ENCODE measurements around the gene SEMA3F. TPM values are rescaled to one million over a fixed set of nuclear protein-coding genes. Genes with fewer than 3 reads are reported as not detected.

The SEMA3F gene
- total RNA-seq, 2 experiments from 2014 or later, result 0.34 to 0.43 TPM

DNA sequence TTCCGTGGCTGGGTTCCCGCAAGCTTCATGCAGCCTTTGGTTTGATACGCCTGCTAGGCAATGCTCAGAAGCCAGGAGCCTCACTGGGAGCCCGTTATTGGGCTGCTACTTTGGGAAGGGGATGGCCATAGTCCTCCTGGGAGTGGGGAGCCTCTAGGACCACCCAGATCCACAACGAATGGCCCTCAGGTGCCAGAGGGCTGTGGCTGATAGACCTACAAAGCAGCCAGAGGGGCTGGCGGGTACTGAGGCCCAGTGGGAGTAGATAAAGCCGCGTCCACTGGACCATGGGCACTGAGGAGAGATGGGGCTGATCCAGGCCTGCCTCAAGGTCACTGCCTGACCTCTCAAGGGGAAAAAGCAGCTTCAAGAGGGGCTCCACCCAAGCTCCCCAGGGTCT is 37.0 kb downstream of the SEMA3F start:
- intact Hi-C loops (cut with micrococcal nuclease), result loop anchor here (2.0 kb wide), 2 partner anchors 35 to 87 kb away; partner anchors contain the start of gene LSMEM2
- H3K4me3 Mint-ChIP-seq, result no peak overlapping the region
- ATAC-seq (no peak), DNase-seq (no peak)
- peaks cover 11% of the 10 kb centered on the region for H3K4me1 Mint-ChIP-seq (ENCODE audit: low read depth)
- H3K27me3 Mint-ChIP-seq, result peaks cover 13% of the 10 kb centered on the region
- no peaks in the 10 kb centered on the region for H3K36me3 Mint-ChIP-seq (ENCODE audit: low read depth)
- no peaks in the 10 kb centered on the region for H3K9me3 Mint-ChIP-seq
- no peak overlapping the region for H3K27ac Mint-ChIP-seq
- ChIA-PET CTCF (interaction anchor here (0.6 to 7.0 kb wide), 28 partner anchors 8 to 97 kb away, joined by 3 to 204 read pairs (median 4); partner anchors contain the start of gene GNAI2), POLR2A (interaction anchor here (0.9 to 1.1 kb wide), 2 partner anchors 35 to 72 kb away, joined by 3 to 4 read pairs; no protein-coding TSS in a partner anchor)
- TF ChIP-seq CTCF (IDR thresholded peaks at IDR 0.05), result no peak

DNA sequence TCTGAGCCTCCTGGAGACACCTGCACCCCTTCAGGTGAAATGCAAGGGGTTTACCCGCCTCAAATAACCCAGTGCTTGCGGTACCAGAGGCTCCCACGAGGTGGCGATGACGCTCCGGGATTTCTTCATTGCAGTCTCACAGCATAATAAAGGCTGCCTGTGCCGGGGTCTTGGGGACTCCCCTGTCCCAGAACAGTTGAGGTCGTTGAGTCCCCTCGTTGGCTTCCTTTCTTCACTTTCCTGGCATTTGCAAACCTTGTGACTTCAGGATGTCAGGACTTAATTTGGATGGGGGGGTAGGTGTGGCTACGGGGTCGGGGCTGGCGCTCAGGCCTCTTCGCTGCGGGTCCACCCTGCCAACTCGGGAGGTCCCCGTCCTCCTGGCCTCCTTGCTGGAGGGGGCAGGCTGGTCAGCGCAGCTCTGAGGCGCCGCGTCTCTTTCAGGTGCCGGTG is 37.6 kb downstream of the SEMA3F start:
- peak; percentile 94 for TF ChIP-seq CTCF (IDR thresholded peaks at IDR 0.05)
- H3K36me3 Mint-ChIP-seq (ENCODE audit: low read depth), result no peaks in the 10 kb centered on the region
- DNase-seq (peak; percentile 93), ATAC-seq (peak; percentile 78)
- H3K27ac Mint-ChIP-seq, result no peak overlapping the region
- peaks cover 15% of the 10 kb centered on the region for H3K27me3 Mint-ChIP-seq
- CTCF ChIA-PET, result interaction anchor here (0.6 to 7.0 kb wide), 33 partner anchors 9 to 98 kb away, joined by 3 to 204 read pairs (median 5); partner anchors contain the start of gene GNAI2
- intact Hi-C loops (cut with micrococcal nuclease), result loop anchor here (2.0 kb wide), 2 partner anchors 34 to 86 kb away; partner anchors contain the start of gene LSMEM2
- POLR2A ChIA-PET, result interaction anchor here (0.6 to 1.1 kb wide), 2 partner anchors 41 to 73 kb away, joined by 3 read pairs; no protein-coding TSS in a partner anchor
- H3K4me1 Mint-ChIP-seq (ENCODE audit: low read depth), result peaks cover 11% of the 10 kb centered on the region
- no peak overlapping the region for H3K4me3 Mint-ChIP-seq
- no peaks in the 10 kb centered on the region for H3K9me3 Mint-ChIP-seq

DNA sequence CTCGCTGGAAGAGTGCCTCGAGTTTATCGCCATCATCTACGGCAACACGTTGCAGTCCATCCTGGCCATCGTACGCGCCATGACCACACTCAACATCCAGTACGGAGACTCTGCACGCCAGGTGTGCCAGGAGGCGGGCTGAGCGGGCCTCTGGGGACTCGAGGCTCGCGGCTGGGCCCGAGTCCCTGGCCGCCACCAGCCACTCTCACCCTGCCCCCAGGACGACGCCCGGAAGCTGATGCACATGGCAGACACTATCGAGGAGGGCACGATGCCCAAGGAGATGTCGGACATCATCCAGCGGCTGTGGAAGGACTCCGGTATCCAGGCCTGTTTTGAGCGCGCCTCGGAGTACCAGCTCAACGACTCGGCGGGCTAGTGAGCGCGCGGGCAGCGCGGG is 38.2 kb downstream of the SEMA3F start:
- CTCF ChIA-PET, result interaction anchor here (1.0 to 7.0 kb wide), 22 partner anchors 9 to 125 kb away, joined by 3 to 204 read pairs (median 13); partner anchors contain the start of gene SLC38A3
- Mint-ChIP-seq H3K27me3 (peaks cover 15% of the 10 kb centered on the region), H3K27ac (no peak overlapping the region), H3K4me3 (no peak overlapping the region), H3K36me3 (ENCODE audit: low read depth) (no peaks in the 10 kb centered on the region), H3K9me3 (no peaks in the 10 kb centered on the region), H3K4me1 (ENCODE audit: low read depth) (peaks cover 11% of the 10 kb centered on the region)
- POLR2A ChIA-PET, result interaction anchor here (0.6 to 2.4 kb wide), 2 partner anchors 33 to 42 kb away, joined by 3 to 16 read pairs; no protein-coding TSS in a partner anchor
- intact Hi-C loops (cut with micrococcal nuclease), result loop anchor here (2.0 kb wide), 2 partner anchors 34 to 86 kb away; partner anchors contain the start of gene LSMEM2
- ATAC-seq, result no peak
- DNase-seq, result no peak
- no peak for TF ChIP-seq CTCF (IDR thresholded peaks at IDR 0.05)

- no peak overlapping the region for H3K27ac Mint-ChIP-seq
- no peak for DNase-seq
- ChIA-PET POLR2A (interaction anchor here (1.0 to 2.4 kb wide), 3 partner anchors 33 to 73 kb away, joined by 3 to 16 read pairs (median 3); no protein-coding TSS in a partner anchor), CTCF (interaction anchor here (0.8 to 7.0 kb wide), 29 partner anchors 9 to 131 kb away, joined by 3 to 204 read pairs (median 6); partner anchors contain the start of gene SLC38A3)
- peaks cover 11% of the 10 kb centered on the region for H3K4me1 Mint-ChIP-seq (ENCODE audit: low read depth)
- no peak for ATAC-seq
- no peak overlapping the region for H3K4me3 Mint-ChIP-seq
- H3K27me3 Mint-ChIP-seq, result peaks cover 15% of the 10 kb centered on the region
- no peak for TF ChIP-seq CTCF (IDR thresholded peaks at IDR 0.05)
- H3K36me3 Mint-ChIP-seq (ENCODE audit: low read depth), result no peaks in the 10 kb centered on the region
- intact Hi-C loops (cut with micrococcal nuclease), result loop anchor here (2.0 kb wide), 2 partner anchors 33 to 85 kb away; partner anchors contain the start of gene LSMEM2
- no peaks in the 10 kb centered on the region for H3K9me3 Mint-ChIP-seq
These were observed 38.6 kb downstream of the SEMA3F start for GRCh38 chr3:50193746-50194127.

Measured in activated CD8-positive, alpha-beta T cell treated with anti-CD3 and anti-CD28 coated beads for 36 hours (primary cell).